SK-N-SH (cell line): ENCODE measurements around the gene CATSPERD.

Source experiments
- CHD2 ChIP-seq: fragments of 150-350 bp; IDR thresholded peaks from 2 replicates; pipeline ENCODE4 v1.6.1; 2018; ENCODE audit warnings: low read length; ENCODE audit not compliant: partially characterized antibody
- JUND ChIP-seq: IDR thresholded peaks from 2 replicates; pipeline ENCODE4 v1.4.0; 2012
- SMC3 ChIP-seq: IDR thresholded peaks from 2 replicates; pipeline ENCODE4 v1.6.1; 2012; ENCODE audit warnings: low read depth, low read length, improper control_type of control experiment
- TAF1 ChIP-seq: IDR thresholded peaks from 2 replicates; pipeline ENCODE4 v1.6.1; 2012; ENCODE audit warnings: low read depth, mild to moderate bottlenecking, low read length, moderate library complexity, borderline replicate concordance
- TF ChIP-seq, protein P1 (sequence below): fragments of 200-600 bp; sonication (generic); IDR thresholded peaks from 2 replicates; pipeline ENCODE4 v1.6.1; 2017; ENCODE audit warnings: antibody characterized with exemption, mild to moderate bottlenecking, moderate library complexity
- TF ChIP-seq, protein P2 (sequence below): IDR thresholded peaks from 2 replicates; pipeline ENCODE4 v1.6.1; 2012; ENCODE audit warnings: mild to moderate bottlenecking, low read depth, low read length, moderate library complexity

DNA sequence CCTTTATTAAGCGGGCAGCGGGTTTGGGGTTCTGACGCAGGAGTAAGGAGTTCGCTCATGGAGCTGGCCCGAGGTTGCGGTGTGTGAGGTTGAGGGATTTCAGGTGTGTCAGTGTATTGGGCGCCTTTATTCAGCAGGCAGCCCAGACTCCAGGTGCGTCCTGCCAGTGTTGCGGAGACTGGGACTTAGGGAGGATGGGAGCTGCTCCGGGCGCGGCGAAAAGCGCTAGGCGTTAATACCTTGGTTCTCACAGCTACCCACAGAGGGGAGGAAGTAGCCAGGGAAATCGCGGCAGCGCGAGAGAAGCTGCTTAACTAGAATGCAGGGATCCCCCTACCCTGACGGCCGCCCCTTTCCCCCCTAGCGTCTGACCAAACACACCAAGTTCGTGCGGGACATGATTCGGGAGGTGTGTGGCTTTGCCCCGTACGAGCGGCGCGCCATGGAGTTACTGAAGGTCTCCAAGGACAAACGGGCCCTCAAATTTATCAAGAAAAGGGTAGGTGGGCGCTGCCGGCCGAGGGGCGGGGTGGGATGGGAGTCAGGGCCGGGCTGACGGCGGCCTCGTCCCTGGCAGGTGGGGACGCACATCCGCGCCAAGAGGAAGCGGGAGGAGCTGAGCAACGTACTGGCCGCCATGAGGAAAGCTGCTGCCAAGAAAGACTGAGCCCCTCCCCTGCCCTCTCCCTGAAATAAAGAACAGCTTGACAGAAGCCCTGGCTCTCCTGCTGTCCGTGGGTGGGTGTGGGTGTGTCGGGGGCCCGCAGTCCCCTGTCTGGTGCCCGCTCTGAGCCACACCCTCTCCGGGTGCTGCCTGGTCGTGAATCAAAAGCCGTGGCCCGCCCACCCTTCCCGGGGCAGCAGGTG is 29.2 kb upstream of the CATSPERD start:
- TF ChIP-seq, protein P1, sequence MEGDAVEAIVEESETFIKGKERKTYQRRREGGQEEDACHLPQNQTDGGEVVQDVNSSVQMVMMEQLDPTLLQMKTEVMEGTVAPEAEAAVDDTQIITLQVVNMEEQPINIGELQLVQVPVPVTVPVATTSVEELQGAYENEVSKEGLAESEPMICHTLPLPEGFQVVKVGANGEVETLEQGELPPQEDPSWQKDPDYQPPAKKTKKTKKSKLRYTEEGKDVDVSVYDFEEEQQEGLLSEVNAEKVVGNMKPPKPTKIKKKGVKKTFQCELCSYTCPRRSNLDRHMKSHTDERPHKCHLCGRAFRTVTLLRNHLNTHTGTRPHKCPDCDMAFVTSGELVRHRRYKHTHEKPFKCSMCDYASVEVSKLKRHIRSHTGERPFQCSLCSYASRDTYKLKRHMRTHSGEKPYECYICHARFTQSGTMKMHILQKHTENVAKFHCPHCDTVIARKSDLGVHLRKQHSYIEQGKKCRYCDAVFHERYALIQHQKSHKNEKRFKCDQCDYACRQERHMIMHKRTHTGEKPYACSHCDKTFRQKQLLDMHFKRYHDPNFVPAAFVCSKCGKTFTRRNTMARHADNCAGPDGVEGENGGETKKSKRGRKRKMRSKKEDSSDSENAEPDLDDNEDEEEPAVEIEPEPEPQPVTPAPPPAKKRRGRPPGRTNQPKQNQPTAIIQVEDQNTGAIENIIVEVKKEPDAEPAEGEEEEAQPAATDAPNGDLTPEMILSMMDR: no peak
- TF ChIP-seq SMC3 (no peak), CHD2 (no peak), JUND (no peak; the same call in 1 of the 2 replicates), TAF1 (0 out of 2 replicates have a peak, but pooled peaks have one; percentile 17)
- TF ChIP-seq, protein P2, sequence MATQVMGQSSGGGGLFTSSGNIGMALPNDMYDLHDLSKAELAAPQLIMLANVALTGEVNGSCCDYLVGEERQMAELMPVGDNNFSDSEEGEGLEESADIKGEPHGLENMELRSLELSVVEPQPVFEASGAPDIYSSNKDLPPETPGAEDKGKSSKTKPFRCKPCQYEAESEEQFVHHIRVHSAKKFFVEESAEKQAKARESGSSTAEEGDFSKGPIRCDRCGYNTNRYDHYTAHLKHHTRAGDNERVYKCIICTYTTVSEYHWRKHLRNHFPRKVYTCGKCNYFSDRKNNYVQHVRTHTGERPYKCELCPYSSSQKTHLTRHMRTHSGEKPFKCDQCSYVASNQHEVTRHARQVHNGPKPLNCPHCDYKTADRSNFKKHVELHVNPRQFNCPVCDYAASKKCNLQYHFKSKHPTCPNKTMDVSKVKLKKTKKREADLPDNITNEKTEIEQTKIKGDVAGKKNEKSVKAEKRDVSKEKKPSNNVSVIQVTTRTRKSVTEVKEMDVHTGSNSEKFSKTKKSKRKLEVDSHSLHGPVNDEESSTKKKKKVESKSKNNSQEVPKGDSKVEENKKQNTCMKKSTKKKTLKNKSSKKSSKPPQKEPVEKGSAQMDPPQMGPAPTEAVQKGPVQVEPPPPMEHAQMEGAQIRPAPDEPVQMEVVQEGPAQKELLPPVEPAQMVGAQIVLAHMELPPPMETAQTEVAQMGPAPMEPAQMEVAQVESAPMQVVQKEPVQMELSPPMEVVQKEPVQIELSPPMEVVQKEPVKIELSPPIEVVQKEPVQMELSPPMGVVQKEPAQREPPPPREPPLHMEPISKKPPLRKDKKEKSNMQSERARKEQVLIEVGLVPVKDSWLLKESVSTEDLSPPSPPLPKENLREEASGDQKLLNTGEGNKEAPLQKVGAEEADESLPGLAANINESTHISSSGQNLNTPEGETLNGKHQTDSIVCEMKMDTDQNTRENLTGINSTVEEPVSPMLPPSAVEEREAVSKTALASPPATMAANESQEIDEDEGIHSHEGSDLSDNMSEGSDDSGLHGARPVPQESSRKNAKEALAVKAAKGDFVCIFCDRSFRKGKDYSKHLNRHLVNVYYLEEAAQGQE: no peak
